ENCODE data around the gene ISM2. TPM values are rescaled to one million over a fixed set of nuclear protein-coding genes. Genes with fewer than 3 reads are reported as not detected.

ISM2 gene
- total RNA-seq, 4 donors from 2014 or later: 0.72 to 2.3 (median 1.4) TPM; not detected in 1

GRCh38 chr14:77523109-77523508, 24.5 kb upstream of the ISM2 start:
- no peak for DNase-seq (ENCODE audit: low spot score)
- no peak for ATAC-seq (ENCODE audit: low FRiP score)
- no peak for TF ChIP-seq CTCF (IDR thresholded peaks at IDR 0.05)

- TF ChIP-seq CTCF (IDR thresholded peaks at IDR 0.05): no peak
- DNase-seq (ENCODE audit: low spot score): no peak
- ATAC-seq (ENCODE audit: low FRiP score): no peak
Observed at GRCh38 chr14:77520555-77520954, 21.9 kb upstream of the ISM2 start.

GRCh38 chr14:77516126-77516525, 17.5 kb upstream of the ISM2 start:
- DNase-seq (ENCODE audit: low spot score) (no peak), ATAC-seq (ENCODE audit: low FRiP score) (no peak)
- TF ChIP-seq CTCF (IDR thresholded peaks at IDR 0.05): no peak

GRCh38 chr14:77511486-77512162, 13.0 kb upstream of the ISM2 start:
- no peak for DNase-seq (ENCODE audit: low spot score)
- no peak for ATAC-seq (ENCODE audit: low FRiP score)
- TF ChIP-seq CTCF (IDR thresholded peaks at IDR 0.05): no peak

- ATAC-seq (ENCODE audit: low FRiP score) (no peak), DNase-seq (ENCODE audit: low spot score) (no peak)
- no peak for TF ChIP-seq CTCF (IDR thresholded peaks at IDR 0.05)
Observed at GRCh38 chr14:77509366-77509765, 10.8 kb upstream of the ISM2 start.

- no peak for DNase-seq (ENCODE audit: low spot score)
- no peak for ATAC-seq (ENCODE audit: low FRiP score)
- TF ChIP-seq CTCF (IDR thresholded peaks at IDR 0.05): no peak
Observed at GRCh38 chr14:77508876-77509275, 10.3 kb upstream of the ISM2 start.

- TF ChIP-seq CTCF (IDR thresholded peaks at IDR 0.05): no peak
- ATAC-seq (ENCODE audit: low FRiP score) (peak; percentile 95), DNase-seq (ENCODE audit: low spot score) (no peak)
Observed at GRCh38 chr14:77508249-77508648, 9.6 kb upstream of the ISM2 start.
